Testis (tissue), 3 donors: ENCODE results near the gene PEX19. TPM values are rescaled to one million over a fixed set of nuclear protein-coding genes. Genes with fewer than 3 reads are reported as not detected.

Experiments
- DNase-seq: peaks from one replicate; pipeline ENCODE4 v3.0.0-alpha.2; 2019
- H3K27ac ChIP-seq, 2 donors: fragments of 200-600 bp; sonication (generic); one replicate each; pipeline ENCODE4 v1.5.1; 2019
- H3K27me3 ChIP-seq: fragments of 200-600 bp; sonication (generic); one replicate; pipeline ENCODE4 v1.5.1; 2019
- H3K36me3 ChIP-seq: fragments of 200-600 bp; sonication (generic); one replicate; pipeline ENCODE4 v1.5.1; 2017; ENCODE audit warnings: low read depth; ENCODE audit errors: missing control alignments
- H3K4me1 ChIP-seq: fragments of 200-600 bp; sonication (generic); one replicate; pipeline ENCODE4 v1.5.1; 2019
- H3K4me3 ChIP-seq, 2 donors: fragments of 200-600 bp; sonication (generic); one replicate each; pipeline ENCODE4 v1.5.1; 2017 to 2019
- H3K9me3 ChIP-seq: fragments of 200-600 bp; sonication (generic); one replicate; pipeline ENCODE4 v1.5.1; 2017
- CTCF ChIP-seq, 3 experiments: fragments of 450-650 bp in 2 of 3; fragments of 200-600 bp in 1 of 3; sonication (generic) in 1 of 3; IDR thresholded peaks; one replicate each; pipeline ENCODE4 v1.5.1; 2016 to 2019; ENCODE audit warnings: antibody characterized with exemption in 3 of 3, mild to moderate bottlenecking in 2 of 3, moderate library complexity in 1 of 3
- POLR2A ChIP-seq: fragments of 450-650 bp; IDR thresholded peaks from one replicate; pipeline ENCODE4 v1.6.1; 2017; ENCODE audit warnings: antibody characterized with exemption, mild to moderate bottlenecking, moderate library complexity
- WGBS, 2 donors: methylation state at CpG; one replicate each; pipeline ENCODE4 v1.1.5; 2018; 5-methylcytosine and 5-hydroxymethylcytosine counted together
- intact Hi-C: fragments of 100-400 bp; cut with DNase I; formaldehyde crosslinking; loops from one replicate; pipeline ENCODE4 v1.15.1; 2023; ENCODE audit warnings: low total_unique reads
- polyA plus RNA-seq: library from polyadenylated mRNA; stranded (reverse); fragments of 350-450 nt; fragmentation: Illumina TruSeq; extraction: RNeasy Lipid Tissue Mini Kit (QIAGEN cat#74804); gene quantifications from one replicate; pipeline ENCODE4 v1.2.3, GENCODE V29; 2014; ENCODE audit warnings: low read depth, low replicate concordance; ENCODE audit not compliant: insufficient read depth
- total RNA-seq, 2 donors: library from RNA; depleted of rRNA; stranded (reverse); fragments of >200 nt; gene quantifications; one replicate each; pipeline ENCODE4 v1.2.3, GENCODE V29; 2016

The PEX19 gene
- total and polyA plus RNA-seq, 3 donors from 2014 or later, result 48.5 to 63.5 (median 56.6) TPM

- peak; percentile 48 for DNase-seq
- 0% methylated on average over 15 of the region's 15 CpGs for WGBS, 2 donors
- H3K4me3 ChIP-seq, result peak overlapping the region; percentile 65 to 82
- no peaks in the 10 kb centered on the region for H3K36me3 ChIP-seq
- peak overlapping the region; percentile 65 to 73 for H3K27ac ChIP-seq
- no peaks in the 10 kb centered on the region for H3K27me3 ChIP-seq
- H3K9me3 ChIP-seq, result no peaks in the 10 kb centered on the region
- TF ChIP-seq POLR2A (no peak), CTCF (IDR thresholded peaks at IDR 0.05) (no peak)
- intact Hi-C loops, result no loop called here
- peaks cover 11% of the 10 kb centered on the region for H3K4me1 ChIP-seq
Measured at GRCh38 chr1:160284220-160284781, 632 bp downstream of the PEX19 start.

GRCh38 chr1:160282807-160283206 is 2.1 kb downstream of the PEX19 start:
- WGBS, 2 donors, result 86 to 87% methylated on average over 7 of the region's 7 CpGs
- no peaks in the 10 kb centered on the region for H3K27me3 ChIP-seq

GRCh38 chr1:160277987-160278386 is 6.9 kb downstream of the PEX19 start:
- Histone ChIP-seq H3K4me3 (no peak overlapping the region), H3K9me3 (no peaks in the 10 kb centered on the region), H3K27ac (no peak overlapping the region), H3K27me3 (no peaks in the 10 kb centered on the region), H3K4me1 (no peaks in the 10 kb centered on the region), H3K36me3 (no peaks in the 10 kb centered on the region)
- no peak for TF ChIP-seq CTCF (IDR thresholded peaks at IDR 0.05)
- no peak for TF ChIP-seq POLR2A
- intact Hi-C loops, result no loop called here
- 85 to 90% methylated on average over 4 of the region's 4 CpGs for WGBS, 2 donors
- DNase-seq, result no peak

More at GRCh38 chr1:160282807-160283206, 2.1 kb downstream of the PEX19 start:
- Histone ChIP-seq H3K4me3 (no peak overlapping the region), H3K4me1 (peaks cover 11% of the 10 kb centered on the region), H3K27ac (no peak overlapping the region), H3K36me3 (no peaks in the 10 kb centered on the region), H3K9me3 (no peaks in the 10 kb centered on the region)
- intact Hi-C loops, result no loop called here
- DNase-seq, result no peak
- TF ChIP-seq POLR2A (no peak), CTCF (IDR thresholded peaks at IDR 0.05) (no peak)

GRCh38 chr1:160277330-160277729 is 7.6 kb downstream of the PEX19 start:
- intact Hi-C loops, result no loop called here

More at GRCh38 chr1:160277330-160277729, 7.6 kb downstream of the PEX19 start:
- no peak for TF ChIP-seq CTCF (IDR thresholded peaks at IDR 0.05)
- no peak for TF ChIP-seq POLR2A
- H3K4me1 ChIP-seq, result no peaks in the 10 kb centered on the region
- no peak for DNase-seq
- H3K27ac ChIP-seq, result no peak overlapping the region
- 84 to 96% methylated on average over 2 of the region's 2 CpGs for WGBS, 2 donors
- H3K27me3 ChIP-seq, result no peaks in the 10 kb centered on the region
- H3K36me3 ChIP-seq, result no peaks in the 10 kb centered on the region
- H3K4me3 ChIP-seq, result no peak overlapping the region
- no peaks in the 10 kb centered on the region for H3K9me3 ChIP-seq
